ELF-1 (cell line): ENCODE data around the gene YTHDC1.
A peak's percentile ranks its signal among the peaks of the same experiment; 100 is the strongest.

ENCODE experiments used
- DNase-seq: peaks from one replicate; pipeline ENCODE4 v3.0.0-alpha.2; 2016; ENCODE audit warnings: low read depth, low spot score

The YTHDC1 gene

DNA sequence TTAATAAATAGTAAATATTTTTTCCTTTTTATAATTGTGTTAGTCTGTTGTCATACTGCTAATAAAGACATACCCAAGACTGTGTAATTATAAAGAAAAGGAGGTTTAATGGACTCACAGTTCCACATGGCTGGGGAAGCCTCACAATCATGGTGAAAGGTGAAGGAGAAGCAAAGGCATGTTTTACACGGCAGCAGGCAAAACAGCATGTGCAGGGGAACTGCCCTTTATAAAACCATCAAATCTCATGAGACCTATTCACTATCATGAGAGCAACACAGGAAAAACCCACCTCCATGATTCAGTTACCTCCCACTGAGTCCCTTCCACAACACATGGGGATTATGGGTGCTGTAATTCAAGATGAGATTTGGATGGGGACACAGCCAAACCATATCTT, 58.6 kb downstream of the YTHDC1 start:
- DNase-seq, result no peak

- DNase-seq, result no peak
Measured at GRCh38 chr4:68288393-68288740, 61.5 kb downstream of the YTHDC1 start.

- no peak for DNase-seq
Measured at GRCh38 chr4:68287704-68288392, 62.0 kb downstream of the YTHDC1 start.

DNA sequence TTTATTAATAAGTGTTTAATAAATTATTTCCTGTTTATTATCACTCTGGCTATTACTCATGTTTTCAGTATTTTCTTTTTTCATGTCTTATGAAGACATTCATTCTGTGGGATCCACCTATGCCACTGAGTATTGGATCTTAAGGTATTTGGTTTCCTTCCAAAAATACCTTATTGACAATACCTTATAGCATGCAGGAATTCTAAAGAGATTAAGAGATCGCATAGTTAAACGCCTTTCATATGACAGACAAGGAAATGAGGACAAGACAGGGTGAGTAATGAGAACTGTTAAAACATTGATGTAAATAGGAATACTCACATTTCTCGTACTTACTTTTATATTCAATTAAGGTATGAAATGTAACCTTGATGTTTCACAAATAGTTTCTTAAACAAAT, 66.2 kb downstream of the YTHDC1 start:
- DNase-seq, result no peak

- no peak for DNase-seq
Measured at GRCh38 chr4:68283095-68283494, 66.8 kb downstream of the YTHDC1 start.

DNA sequence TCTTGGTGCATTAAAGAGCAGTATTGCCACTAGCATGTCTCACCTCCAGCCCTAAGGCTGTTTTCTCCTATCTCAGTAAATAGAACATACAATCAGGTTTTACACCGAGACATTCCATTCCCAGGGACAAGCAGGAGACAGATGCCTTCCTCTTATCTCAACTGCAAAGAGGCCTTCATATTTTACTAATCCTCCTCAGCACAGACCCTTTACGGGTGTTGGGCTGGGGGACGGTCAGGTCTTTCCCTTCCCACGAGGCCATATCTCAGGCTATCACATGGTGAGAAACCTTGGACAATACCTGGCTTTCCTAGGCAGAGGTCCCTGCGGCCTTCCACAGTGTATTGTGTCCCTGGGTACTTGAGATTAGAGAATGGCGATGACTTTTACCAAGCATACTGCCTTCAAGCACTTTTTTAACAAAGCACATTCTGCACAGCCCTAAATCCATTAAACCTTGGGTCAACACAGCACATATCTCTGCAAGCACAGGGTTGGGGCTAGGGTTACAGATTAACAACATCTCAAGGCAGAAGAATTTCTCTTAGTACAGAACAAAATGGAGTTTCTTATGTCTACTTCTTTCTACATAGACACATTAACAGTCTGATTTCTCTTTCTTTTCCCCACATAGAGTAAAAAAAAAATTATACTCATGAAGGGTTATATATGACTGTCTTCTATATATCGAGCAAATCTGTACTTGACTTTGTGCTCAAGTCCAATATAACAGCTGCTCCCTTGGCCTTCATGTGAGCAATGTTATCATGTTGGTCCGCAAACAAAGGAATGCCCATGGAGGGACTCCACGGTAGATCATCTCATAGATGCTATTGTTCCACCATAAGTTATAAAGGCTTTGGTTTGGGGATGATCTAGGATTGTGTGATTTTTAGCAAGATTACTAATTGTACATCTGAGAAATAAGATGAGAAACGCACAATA, 67.8 kb downstream of the YTHDC1 start:
- peak; percentile 38 for DNase-seq

DNA sequence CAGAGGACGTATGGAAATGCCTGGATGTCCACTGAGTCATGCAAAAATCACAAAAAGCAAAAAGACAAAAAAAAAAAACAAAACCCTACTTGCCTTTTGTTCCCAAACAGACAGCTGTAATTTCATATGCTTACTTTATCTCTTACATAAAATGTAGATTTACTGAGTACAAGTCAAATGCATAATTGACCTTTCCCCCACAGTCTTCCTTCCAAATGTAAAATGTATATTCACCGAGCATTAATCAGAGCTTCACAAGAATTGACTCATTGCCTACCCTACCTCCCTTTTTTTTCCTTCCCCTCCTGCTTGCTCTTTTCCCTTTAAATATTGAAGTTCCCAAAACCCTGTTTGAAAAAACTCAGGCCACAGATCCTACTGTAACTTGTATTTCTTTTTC, 71.9 kb downstream of the YTHDC1 start:
- no peak for DNase-seq

DNA sequence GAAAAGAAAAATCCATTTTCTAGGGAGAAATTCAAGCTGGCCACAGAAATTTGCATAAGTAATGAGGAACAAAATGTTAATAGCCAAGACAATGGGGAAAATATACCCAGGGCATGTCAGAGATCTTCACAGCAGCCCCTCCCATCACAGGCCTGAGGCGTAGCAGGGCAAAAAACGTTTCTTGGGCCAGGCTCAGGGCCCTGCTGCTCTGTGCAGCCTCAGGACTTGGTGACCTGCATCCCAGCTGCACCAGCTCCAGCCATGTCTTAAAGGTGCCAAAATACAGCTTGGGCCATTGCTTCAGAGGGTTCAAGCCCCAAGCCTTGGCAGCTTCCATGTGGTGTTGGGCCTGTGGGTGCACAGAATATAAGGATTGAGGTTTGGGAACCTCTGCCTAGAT, 72.3 kb downstream of the YTHDC1 start:
- no peak for DNase-seq

GRCh38 chr4:68272860-68273259, 77.0 kb downstream of the YTHDC1 start:
- DNase-seq, result no peak

DNA sequence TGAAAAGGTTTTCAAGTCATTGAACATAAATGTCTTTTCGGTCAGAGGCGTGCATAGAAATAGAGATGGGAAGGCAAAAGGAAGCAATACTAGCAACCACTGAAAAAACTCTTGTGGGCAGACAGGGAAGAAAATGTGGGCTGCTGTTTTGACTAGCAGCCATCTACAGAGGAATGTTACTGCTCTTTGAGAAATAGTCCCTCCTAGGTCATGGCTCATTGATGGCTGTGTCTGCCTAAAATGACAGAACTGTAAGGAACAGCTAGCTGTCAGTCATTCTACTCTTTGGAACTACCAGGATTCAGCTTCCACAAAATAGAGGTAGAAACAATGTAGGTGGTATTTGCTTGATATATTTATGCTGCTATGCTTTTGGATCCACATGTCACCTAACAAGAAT, 77.5 kb downstream of the YTHDC1 start:
- peak; percentile 41 for DNase-seq

DNA sequence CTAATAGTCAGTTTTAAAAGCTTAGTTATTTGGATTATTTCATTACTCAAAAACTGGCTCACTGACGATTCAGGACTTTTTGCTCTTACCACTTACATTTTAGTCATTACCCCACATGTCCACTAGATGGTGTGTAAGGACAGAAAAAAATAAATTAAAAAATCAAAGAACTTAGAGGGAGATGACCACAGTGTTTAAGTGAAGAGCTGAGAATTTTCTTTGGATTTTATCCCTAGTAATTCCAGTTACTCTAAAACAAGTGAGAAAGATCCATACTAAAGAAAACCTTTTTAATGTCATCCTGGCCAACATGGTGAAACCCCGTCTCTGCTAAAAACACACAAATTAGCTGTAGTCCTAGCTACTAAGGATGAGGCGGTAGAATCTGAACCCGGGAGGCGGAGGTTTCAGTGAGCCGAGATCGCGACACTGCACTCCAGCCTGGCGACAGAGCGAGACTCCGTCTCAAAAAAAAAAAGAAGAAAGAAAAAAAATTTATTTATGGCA, 78.0 kb downstream of the YTHDC1 start:
- DNase-seq, result peak; percentile 57

DNA sequence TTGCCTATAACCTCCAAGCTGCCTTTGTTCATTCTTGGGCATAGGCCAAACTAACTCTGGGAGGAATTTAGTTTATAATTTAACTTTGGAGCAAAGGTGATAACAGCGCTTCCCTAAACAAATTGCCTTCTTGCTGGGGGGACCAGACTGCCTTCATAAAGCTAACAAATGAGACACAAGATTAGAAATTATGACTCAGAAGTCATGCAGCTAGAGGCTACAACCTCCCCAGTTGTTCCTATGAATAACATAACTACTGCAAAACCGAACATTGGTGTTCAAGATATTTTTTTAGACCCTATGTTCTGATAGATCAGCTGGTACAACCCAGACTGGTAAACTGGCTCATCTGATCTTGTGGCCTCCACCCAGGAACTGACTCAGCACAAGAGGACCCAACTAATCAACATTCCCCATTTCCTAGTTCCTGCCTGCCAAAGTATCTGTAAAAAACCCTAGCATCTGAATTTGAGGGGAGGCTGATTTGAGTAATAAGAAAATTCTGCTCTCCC, 82.4 kb downstream of the YTHDC1 start:
- DNase-seq, result no peak

DNA sequence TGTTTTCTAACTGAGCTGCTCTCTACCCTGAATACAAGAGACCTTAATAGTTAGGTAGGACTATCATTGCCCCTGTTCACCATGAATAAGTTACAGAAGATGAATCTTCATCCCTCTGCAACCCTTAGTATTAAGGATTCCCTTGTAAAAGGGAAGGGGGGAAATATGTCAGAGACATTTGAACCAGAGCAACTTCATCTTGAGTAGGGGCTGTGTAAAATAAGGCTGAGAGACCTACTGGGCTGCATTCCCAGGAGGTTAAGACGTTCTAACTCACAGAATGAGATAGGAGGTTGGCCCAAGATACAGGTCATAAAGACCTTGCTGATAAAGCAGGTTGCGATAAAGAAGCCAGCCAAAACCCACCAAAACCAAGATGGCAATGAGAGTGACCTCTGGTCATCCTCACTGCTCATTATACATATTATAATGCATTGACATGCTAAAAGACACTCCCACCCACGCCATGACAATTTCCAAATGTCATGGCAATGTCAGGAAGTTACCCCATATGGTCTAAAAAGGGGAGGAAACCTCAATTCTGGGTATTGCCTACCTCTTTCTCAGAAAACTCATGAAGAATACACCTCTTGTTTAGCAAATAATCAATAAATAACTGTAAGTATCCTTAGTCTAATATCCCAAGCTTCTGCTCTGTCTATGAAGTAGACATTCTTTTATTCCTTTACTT, 84.9 kb downstream of the YTHDC1 start:
- no peak for DNase-seq
